ENCODE results near the gene ETS1. TPM values are rescaled to one million over a fixed set of nuclear protein-coding genes. Genes with fewer than 3 reads are reported as not detected.

Gene ETS1
- total and polyA plus RNA-seq, 2 experiments from 2014 or later, result 25.6 to 52.6 TPM

- TF ChIP-seq ZNF462 (CRISPR knock-in tag; IDR thresholded peaks at IDR 0.05) (no peak), POLR2AphosphoS5 (IDR thresholded peaks at IDR 0.05; ENCODE audit: low read depth) (no peak), EZH2phosphoT487 (IDR thresholded peaks at IDR 0.05; ENCODE audit: unreplicated experiment) (no peak), NANOG (IDR thresholded peaks at IDR 0.05; ENCODE audit: borderline replicate concordance) (no peak), STAT1 (IDR thresholded peaks at IDR 0.05; ENCODE audit: unreplicated experiment) (no peak), ZNF331 (CRISPR knock-in tag; IDR thresholded peaks at IDR 0.05; ENCODE audit: low read depth) (no peak), JUNB (IDR thresholded peaks at IDR 0.05; ENCODE audit: unreplicated experiment) (no peak)
Measured at GRCh38 chr11:128455766-128456165, 131.6 kb downstream of the ETS1 start (continued).

- ATAC-seq, result no peak
- no peak for DNase-seq (ENCODE audit: low spot score)
- no peak overlapping the region for H2AFZ ChIP-seq
- no peak overlapping the region for H3K27ac ChIP-seq (ENCODE audit: low read depth)
- H3K79me2 ChIP-seq (replicated peaks; ENCODE audit: insufficient read depth), result no peaks in the 10 kb centered on the region
- H3K27me3 ChIP-seq (ENCODE audit: insufficient read depth), result no peaks in the 10 kb centered on the region
- Mint-ChIP-seq H3K4me1 (no peaks in the 10 kb centered on the region), H3K36me3 (ENCODE audit: low read depth) (peaks cover 4% of the 10 kb centered on the region; the same call in 1 of the 3 replicates), H3K9me3 (no peaks in the 10 kb centered on the region), H3K27me3 (ENCODE audit: insufficient read depth, low read depth, poor library complexity) (peaks cover 2% of the 10 kb centered on the region), H3K4me3 (no peak overlapping the region), H3K27ac (no peak overlapping the region)
- no peaks in the 10 kb centered on the region; the same call in 1 of the 2 replicates for H4K20me1 ChIP-seq (replicated peaks; ENCODE audit: insufficient read depth)
- H3K4me2 ChIP-seq, result no peak overlapping the region
- H3F3A ChIP-seq (replicated peaks; ENCODE audit: low read depth), result no peaks in the 10 kb centered on the region
- H3K36me3 ChIP-seq (ENCODE audit: insufficient read depth), result peaks cover 5% of the 10 kb centered on the region; the same call in 1 of the 2 replicates
- no peak overlapping the region for H3K4me3 ChIP-seq
- no peaks in the 10 kb centered on the region for H3K9me2 ChIP-seq (ENCODE audit: insufficient read depth)
- H3K4me1 ChIP-seq (ENCODE audit: insufficient read depth), result no peaks in the 10 kb centered on the region
- TF ChIP-seq ZNF462 (CRISPR knock-in tag; IDR thresholded peaks at IDR 0.05) (no peak), ETS1 (IDR thresholded peaks at IDR 0.05) (no peak)
Measured at GRCh38 chr11:128453444-128454336, 133.7 kb downstream of the ETS1 start.
